Heart left ventricle (tissue), 16 donors: ENCODE measurements around the gene ZMIZ2. TPM values are rescaled to one million over a fixed set of nuclear protein-coding genes. Genes with fewer than 3 reads are reported as not detected.
A peak's percentile ranks its signal among the peaks of the same experiment; 100 is the strongest.

Experiments
- ATAC-seq, 4 donors: fragments of 200-7000 bp; cut with Tn5 transposase; one replicate each; pipeline ENCODE4 v1.9.1; 2020 to 2022; ENCODE audit warnings: moderate library complexity in 4 of 4, mild to moderate bottlenecking in 3 of 4, moderate number of reproducible peaks in 1 of 4
- DNase-seq, 5 donors: peaks; one replicate each; pipeline ENCODE4 v3.0.0-alpha.2; 2020
- H3K27ac ChIP-seq, 12 donors: fragments of 200-600 bp; sonication (generic) in 4 of 12; one replicate each; pipeline versions ENCODE4 v1.5.0 to v1.8.0; 2016 to 2022; ENCODE audit warnings: mild to moderate bottlenecking in 2 of 12
- H3K27me3 ChIP-seq, 9 donors: fragments of 200-600 bp; sonication (generic) in 2 of 9; one replicate each; pipeline versions ENCODE4 v1.5.1 to v1.8.0; 2016 to 2022; ENCODE audit warnings: mild to moderate bottlenecking in 3 of 9
- H3K36me3 ChIP-seq, 9 donors: fragments of 200-600 bp; sonication (generic) in 2 of 9; one replicate each; pipeline versions ENCODE4 v1.5.0 to v1.8.0; 2018 to 2022; ENCODE audit warnings: mild to moderate bottlenecking in 2 of 9
- H3K4me1 ChIP-seq, 12 donors: fragments of 200-600 bp; sonication (generic) in 4 of 12; one replicate each; pipeline versions ENCODE4 v1.5.0 to v1.8.0; 2016 to 2022; ENCODE audit warnings: mild to moderate bottlenecking in 3 of 12
- H3K4me3 ChIP-seq, 12 donors: fragments of 200-600 bp; sonication (generic) in 4 of 12; one replicate each; pipeline versions ENCODE4 v1.5.0 to v1.8.0; 2017 to 2022; ENCODE audit warnings: mild to moderate bottlenecking in 9 of 12, moderate library complexity in 4 of 12
- H3K9me3 ChIP-seq, 12 donors: fragments of 200-600 bp; sonication (generic) in 4 of 12; one replicate each; pipeline versions ENCODE4 v1.5.0 to v1.8.0; 2016 to 2022; ENCODE audit warnings: mild to moderate bottlenecking in 1 of 12
- POLR2A ChIP-seq, 2 donors: fragments of 450-650 bp; IDR thresholded peaks; one replicate each; pipeline ENCODE4 v1.6.1; 2017; ENCODE audit warnings: antibody characterized with exemption in 2 of 2, mild to moderate bottlenecking in 2 of 2, moderate library complexity in 2 of 2
- WGBS, 4 donors: extraction: QIAGEN DNeasy Blood & Tissue Kit in 2 of 4; methylation state at CpG; one replicate each; pipeline versions ENCODE4 v1.1.5 to v1.1.7; 2013 to 2018; 5-methylcytosine and 5-hydroxymethylcytosine counted together
- intact Hi-C, 10 donors: fragments of 100-400 bp; cut with DNase I; formaldehyde crosslinking; loops; one replicate each; pipeline versions ENCODE4 v1.11.1 to v1.14.2; 2022
- polyA plus RNA-seq, 2 donors: library from polyadenylated mRNA; stranded (reverse); fragments of 200-250 nt; gene quantifications; one replicate each; pipeline ENCODE4 v1.2.3, GENCODE V29; 2013
- total RNA-seq, 9 donors: library from RNA; depleted of rRNA in 2 of 9; stranded (reverse); fragments of >200 nt in 2 of 9; fragmentation: NEBNext Ultra II Directional in 3 of 9; extraction: Animal tissue kit (Norgen Biotek cat#: 25700) in 3 of 9; gene quantifications; one replicate each; pipeline versions ENCODE4 v1.1.0 to v1.2.4, GENCODE V29; 2016 to 2023
- TF ChIP-seq, protein P1 (sequence below), 12 donors: fragments of 200-600 bp; sonication (generic) in 4 of 12; IDR thresholded peaks; one replicate each; pipeline versions ENCODE4 v1.5.0 to v1.8.0; 2018 to 2022; ENCODE audit warnings: antibody characterized with exemption in 12 of 12, mild to moderate bottlenecking in 5 of 12
- donor health status: ischemic (EF 13 %, LVEDD 7.1; RV severe dilation, severe dysfunction).
- donor health status: healthy with polysubstance abuse.
- donor health status: DM: no; HTN: yes; CAD: no.
- donor health status: DM: no; HTN: no; CAD: no.
- donor health status: ischemic (EF 25% LVEDD 6.9; RV normal size, moderate dysfunction).
- donor health status: ischemic (EF 25% LVEDD 5.7; RV mildly dilated, moderate dysfunction).
- donor health status: healthy.
- donor health status: DM: yes; HTN: yes; CAD: no.
- donor health status: ischemic (EF 35%, LVEDD 5.7; RV mildly dilated, moderate dysfunction).
- donor health status: nonischemic (EF 11% LVEDD 7.7; RV severe dilation, severe dysfunction).
- donor health status: DM: yes; HTN: yes; CAD: no.
- donor health status: PGD.
- donor health status: ischemic (EF 29% LVEDD 5.4; RV normal size, mild dysfunction).
- donor health status: nonischemic (EF 23%, LVEDD 6.1; RV moderate dilation, normal function).

Gene ZMIZ2
- total and polyA plus RNA-seq, 11 donors = 18.5 to 71.5 (median 45.7) TPM

DNA sequence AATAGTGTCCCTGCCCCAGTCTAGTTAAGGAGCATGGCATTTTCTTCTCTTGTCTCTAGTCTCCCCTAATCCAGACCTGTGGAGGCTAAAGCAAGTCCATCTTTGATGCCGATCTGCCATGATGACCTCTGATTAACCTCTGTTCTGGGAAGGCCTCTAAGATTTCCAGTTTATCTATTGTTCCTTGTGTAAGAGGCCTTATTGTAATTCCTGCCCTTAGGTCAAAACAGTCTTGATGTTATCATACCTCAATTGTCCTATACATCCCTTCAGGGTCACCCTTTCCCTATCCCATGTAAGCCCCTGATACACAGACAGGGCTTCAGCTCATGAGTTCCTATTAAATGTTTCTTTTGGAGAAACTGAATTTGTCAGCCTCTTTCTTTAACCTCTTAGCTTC lies 4.9 kb upstream of the ZMIZ2 start:
- WGBS, 4 donors = 46 to 56% (median 50%) methylated on average over 1 of the region's 1 CpG
- Histone ChIP-seq H3K27ac (peak overlapping the region in 2 of 12 donors; percentile 20 to 30), H3K27me3 (no peaks in the 10 kb centered on the region), H3K4me1 (peaks cover 0 to 8% (median 3%) of the 10 kb centered on the region in 12 donors), H3K9me3 (no peaks in the 10 kb centered on the region), H3K36me3 (no peaks in the 10 kb centered on the region), H3K4me3 (no peak overlapping the region)
- DNase-seq (no peak), ATAC-seq (no peak)
- intact Hi-C loops = loop anchor here in 3 of 10 donors (5.0 to 10.0 kb wide), 2 partner anchors 139 to 141 kb away; partner anchors contain the start of gene OGDH (in 2 of the 3)
- TF ChIP-seq, protein P1, sequence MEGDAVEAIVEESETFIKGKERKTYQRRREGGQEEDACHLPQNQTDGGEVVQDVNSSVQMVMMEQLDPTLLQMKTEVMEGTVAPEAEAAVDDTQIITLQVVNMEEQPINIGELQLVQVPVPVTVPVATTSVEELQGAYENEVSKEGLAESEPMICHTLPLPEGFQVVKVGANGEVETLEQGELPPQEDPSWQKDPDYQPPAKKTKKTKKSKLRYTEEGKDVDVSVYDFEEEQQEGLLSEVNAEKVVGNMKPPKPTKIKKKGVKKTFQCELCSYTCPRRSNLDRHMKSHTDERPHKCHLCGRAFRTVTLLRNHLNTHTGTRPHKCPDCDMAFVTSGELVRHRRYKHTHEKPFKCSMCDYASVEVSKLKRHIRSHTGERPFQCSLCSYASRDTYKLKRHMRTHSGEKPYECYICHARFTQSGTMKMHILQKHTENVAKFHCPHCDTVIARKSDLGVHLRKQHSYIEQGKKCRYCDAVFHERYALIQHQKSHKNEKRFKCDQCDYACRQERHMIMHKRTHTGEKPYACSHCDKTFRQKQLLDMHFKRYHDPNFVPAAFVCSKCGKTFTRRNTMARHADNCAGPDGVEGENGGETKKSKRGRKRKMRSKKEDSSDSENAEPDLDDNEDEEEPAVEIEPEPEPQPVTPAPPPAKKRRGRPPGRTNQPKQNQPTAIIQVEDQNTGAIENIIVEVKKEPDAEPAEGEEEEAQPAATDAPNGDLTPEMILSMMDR (IDR thresholded peaks at IDR 0.05) = no peak
- no peak for TF ChIP-seq POLR2A (IDR thresholded peaks at IDR 0.05)

DNA sequence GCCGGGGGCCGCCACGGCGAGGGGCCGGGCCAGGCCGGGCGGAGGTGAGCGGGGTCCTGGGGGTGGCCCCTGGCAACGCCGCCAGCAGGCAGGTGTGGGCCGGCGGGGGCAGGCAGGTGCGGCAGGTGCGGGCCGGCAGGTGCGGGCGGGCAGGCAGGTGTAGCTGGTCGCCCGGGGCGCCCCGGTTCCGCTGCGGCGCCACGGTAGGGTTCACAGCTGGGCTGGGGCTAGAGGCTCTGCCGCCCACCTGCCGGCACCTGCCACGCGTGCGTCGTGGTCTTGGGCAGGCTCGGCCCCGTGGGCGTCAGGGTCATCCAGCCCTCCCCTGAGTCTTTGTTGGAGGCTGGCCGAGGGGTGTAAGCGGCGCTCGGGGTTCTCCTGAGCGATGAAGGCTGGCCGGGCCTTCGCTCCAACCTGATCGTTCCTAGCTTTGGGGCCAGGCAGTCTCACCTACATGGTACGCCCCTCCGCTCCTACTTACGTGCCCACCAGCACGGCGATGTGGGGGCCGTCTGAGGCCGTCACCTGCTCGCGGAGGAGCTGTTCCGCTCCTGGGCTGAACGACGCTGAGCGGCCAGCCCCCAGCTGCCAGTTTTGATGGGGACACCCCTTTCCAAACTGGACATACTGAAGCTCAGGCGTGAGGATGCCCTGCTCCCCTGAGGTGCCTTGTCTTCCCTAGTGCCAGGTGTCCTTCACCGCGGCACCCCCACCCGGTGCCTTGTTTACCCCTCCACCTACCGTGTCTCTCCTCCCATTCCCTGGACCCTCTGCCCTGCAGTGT lies 493 bp downstream of the ZMIZ2 start:
- H3K36me3 ChIP-seq = peaks cover 0 to 11% (median 0%) of the 10 kb centered on the region in 9 donors
- peaks cover 6 to 57% (median 29%) of the 10 kb centered on the region in 12 donors for H3K4me1 ChIP-seq
- no peaks in the 10 kb centered on the region for H3K9me3 ChIP-seq
- DNase-seq (peak in 2 of 5 donors; percentile 25 to 47), ATAC-seq (no peak)
- H3K4me3 ChIP-seq = peak overlapping the region; percentile 83 to 98 (median 92)
- H3K27ac ChIP-seq = peak overlapping the region in 11 of 12 donors; percentile 53 to 100 (median 94)
- intact Hi-C loops = loop anchor here in 7 of 10 donors (1.0 to 10.0 kb wide), 11 partner anchors 20 to 162 kb away; partner anchors contain the start of genes PPIA (in 6 of the 7), OGDH (in 4 of the 7) and H2AZ2 (in 1 of the 7)
- no peak for TF ChIP-seq POLR2A (IDR thresholded peaks at IDR 0.05)
- TF ChIP-seq, protein P1 (IDR thresholded peaks at IDR 0.05) = no peak
- H3K27me3 ChIP-seq = no peaks in the 10 kb centered on the region
- 1 to 3% (median 2%) methylated on average over 22 to 60 of the region's 60 CpGs for WGBS, 4 donors

DNA sequence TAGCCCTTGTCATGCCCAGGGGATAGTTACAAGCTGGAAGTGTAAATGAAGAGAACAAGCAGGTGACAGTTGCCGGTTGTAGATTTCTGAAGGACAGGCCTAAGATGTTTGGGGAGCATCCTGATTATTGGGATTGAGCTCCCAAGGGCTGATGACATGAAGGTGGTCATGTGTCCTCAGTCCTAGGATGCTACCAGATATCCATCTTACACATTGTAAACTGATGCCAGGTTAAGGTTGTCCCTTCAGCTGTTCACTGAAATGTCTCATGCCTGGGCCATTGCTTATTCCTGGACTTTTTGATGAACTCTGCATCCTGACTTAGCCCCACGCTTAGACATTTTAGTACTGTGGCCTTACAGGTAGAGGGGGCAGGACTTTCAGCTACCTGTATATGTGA lies 1.3 kb downstream of the ZMIZ2 start:
- no peak for DNase-seq
- 80 to 92% (median 88%) methylated on average over 2 of the region's 2 CpGs for WGBS, 4 donors
- intact Hi-C loops = loop anchor here in 9 of 10 donors (2.0 to 10.0 kb wide), 14 partner anchors 19 to 165 kb away; partner anchors contain the start of genes PPIA (in 6 of the 9), OGDH (in 4 of the 9), H2AZ2 (in 2 of the 9) and TMED4 (in 1 of the 9)
- Histone ChIP-seq H3K9me3 (no peaks in the 10 kb centered on the region), H3K27me3 (no peaks in the 10 kb centered on the region), H3K4me3 (peak overlapping the region in 9 of 12 donors; percentile 83 to 98 (median 93)), H3K4me1 (peaks cover 6 to 62% (median 35%) of the 10 kb centered on the region in 12 donors), H3K36me3 (peaks cover 0 to 11% (median 0%) of the 10 kb centered on the region in 9 donors), H3K27ac (peak overlapping the region in 7 of 12 donors; percentile 59 to 99 (median 94))
- no peak for ATAC-seq
- TF ChIP-seq POLR2A (IDR thresholded peaks at IDR 0.05) = no peak
- TF ChIP-seq, protein P1 (IDR thresholded peaks at IDR 0.05) = no peak

DNA sequence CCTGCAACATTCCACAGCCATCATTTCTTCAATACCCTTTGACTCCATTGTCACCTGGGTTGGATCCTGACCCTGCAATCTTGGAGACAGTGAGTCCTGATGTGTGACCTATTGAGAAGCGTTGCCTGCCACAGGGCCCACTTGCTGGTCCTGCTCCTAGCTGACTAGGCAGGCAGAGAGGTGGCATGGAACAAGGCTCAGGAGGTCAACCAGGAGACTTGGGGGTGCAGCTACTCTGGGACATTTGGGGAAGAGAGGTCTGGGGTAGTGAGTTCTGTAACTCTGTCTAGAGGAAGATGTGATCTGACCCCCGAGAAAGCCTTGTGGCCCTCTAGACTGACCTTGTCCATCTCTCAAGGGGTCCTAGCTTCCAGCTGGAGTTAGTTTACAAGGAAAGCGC lies 1.8 kb downstream of the ZMIZ2 start:
- Histone ChIP-seq H3K4me1 (peaks cover 6 to 66% (median 39%) of the 10 kb centered on the region in 12 donors), H3K9me3 (no peaks in the 10 kb centered on the region), H3K4me3 (peak overlapping the region in 5 of 12 donors; percentile 9 to 97 (median 92)), H3K27ac (peak overlapping the region in 4 of 12 donors; percentile 7 to 94 (median 56)), H3K27me3 (no peaks in the 10 kb centered on the region), H3K36me3 (peaks cover 0 to 11% (median 0%) of the 10 kb centered on the region in 9 donors)
- DNase-seq (peak in 1 of 5 donors; percentile 24), ATAC-seq (no peak)
- intact Hi-C loops = loop anchor here in 5 of 10 donors (5.0 to 10.0 kb wide), 6 partner anchors 42 to 166 kb away; partner anchors contain the start of genes H2AZ2 (in 1 of the 5), OGDH (in 1 of the 5) and TMED4 (in 1 of the 5)
- WGBS, 4 donors = 85 to 93% (median 90%) methylated on average over 2 to 3 of the region's 3 CpGs
- TF ChIP-seq, protein P1 (IDR thresholded peaks at IDR 0.05) = no peak
- no peak for TF ChIP-seq POLR2A (IDR thresholded peaks at IDR 0.05)
